Lower lobe of right lung (tissue), 2 donors: ENCODE results near the gene HM13. TPM values are rescaled to one million over a fixed set of nuclear protein-coding genes. Genes with fewer than 3 reads are reported as not detected.

Experiments
- ATAC-seq, 2 donors: fragments of 200-7000 bp; cut with Tn5 transposase; one replicate each; pipeline ENCODE4 v1.9.1; 2020 to 2022; ENCODE audit warnings: mild to moderate bottlenecking in 2 of 2, moderate library complexity in 2 of 2
- DNase-seq: peaks from one replicate; pipeline ENCODE4 v3.0.0-alpha.2; 2020
- H3K27ac ChIP-seq: fragments of 200-600 bp; one replicate; pipeline ENCODE4 v1.8.0; 2022
- H3K27me3 ChIP-seq: fragments of 200-600 bp; one replicate; pipeline ENCODE4 v1.8.0; 2022; ENCODE audit warnings: low read depth
- H3K36me3 ChIP-seq: fragments of 200-600 bp; one replicate; pipeline ENCODE4 v1.8.0; 2022; ENCODE audit warnings: mild to moderate bottlenecking
- H3K4me1 ChIP-seq: fragments of 200-600 bp; one replicate; pipeline ENCODE4 v1.8.0; 2022
- H3K4me3 ChIP-seq: fragments of 200-600 bp; one replicate; pipeline ENCODE4 v1.8.0; 2022; ENCODE audit warnings: mild to moderate bottlenecking
- H3K9me3 ChIP-seq: fragments of 200-600 bp; one replicate; pipeline ENCODE4 v1.8.0; 2022
- intact Hi-C: fragments of 100-400 bp; cut with DNase I; formaldehyde crosslinking; loops from one replicate; pipeline ENCODE4 v1.11.0; 2022
- total RNA-seq: library from RNA; stranded (reverse); fragmentation: NEBNext Ultra II Directional; extraction: Animal tissue kit (Norgen Biotek cat#: 25700); gene quantifications from one replicate; pipeline ENCODE4 v1.2.1, GENCODE V29; 2021
- TF ChIP-seq, protein P1 (sequence below): fragments of 200-600 bp; IDR thresholded peaks from one replicate; pipeline ENCODE4 v1.8.0; 2022; ENCODE audit warnings: antibody characterized with exemption, mild to moderate bottlenecking
- donor health status: DM: no; HTN: yes; CAD: no; lungs with severe emphysema.

Gene HM13
- total RNA-seq, 1 donor from 2014 or later, result 134 TPM

DNA sequence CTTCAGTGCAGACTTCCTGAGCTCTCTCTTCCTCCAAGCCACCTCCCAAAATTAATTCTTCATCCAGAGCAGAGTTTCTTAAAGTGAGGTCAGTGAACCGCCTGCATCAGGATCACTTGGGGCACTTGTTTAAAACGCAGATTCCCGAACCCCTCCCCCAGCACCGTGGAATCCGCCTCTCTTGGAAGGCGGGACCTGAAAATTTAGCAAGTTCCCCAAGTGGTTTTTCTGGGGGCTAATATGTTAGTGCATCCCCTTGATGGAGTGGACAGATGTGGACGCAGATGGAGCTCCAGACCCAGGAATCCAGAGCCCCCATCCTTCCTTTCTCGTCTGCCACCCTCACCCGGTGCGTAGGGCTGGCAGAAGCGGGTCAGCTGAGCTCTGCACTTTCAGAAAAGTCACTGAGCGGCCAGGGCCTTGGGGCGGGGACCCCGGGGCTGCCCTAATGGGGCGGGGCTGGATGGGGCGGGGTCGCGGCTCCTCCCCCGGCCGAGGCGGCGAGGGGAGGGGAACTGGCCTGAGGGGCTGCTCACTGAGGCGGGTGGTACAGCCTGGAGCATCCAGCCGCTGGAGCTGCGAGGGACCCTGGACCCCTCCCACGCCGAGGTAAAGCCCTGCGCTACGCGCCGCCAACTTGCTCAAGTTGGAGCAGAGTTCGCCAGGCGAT is 39.3 kb upstream of the HM13 start, which contains the start of the genes DEFB124 and REM1:
Gene DEFB124, minus strand, starts transcription at position 370 of the 670 bp plus-strand sequence. CDS start 2,114 bp downstream, outside the sequence.
Gene REM1, plus strand, starts transcription at position 531 of the 670 bp plus-strand sequence. CDS start 1,158 bp downstream, outside the sequence.
- ATAC-seq (peak; percentile 65 to 78), DNase-seq (peak; percentile 50)
- H3K27ac ChIP-seq, result peak within 1 kb of the TSS; percentile 47
- peaks cover 24% of the 10 kb centered on the region for H3K27me3 ChIP-seq
- H3K36me3 ChIP-seq, result no peaks in the 10 kb centered on the region
- peaks cover 12% of the 10 kb centered on the region for H3K4me1 ChIP-seq
- TF ChIP-seq, protein P1, sequence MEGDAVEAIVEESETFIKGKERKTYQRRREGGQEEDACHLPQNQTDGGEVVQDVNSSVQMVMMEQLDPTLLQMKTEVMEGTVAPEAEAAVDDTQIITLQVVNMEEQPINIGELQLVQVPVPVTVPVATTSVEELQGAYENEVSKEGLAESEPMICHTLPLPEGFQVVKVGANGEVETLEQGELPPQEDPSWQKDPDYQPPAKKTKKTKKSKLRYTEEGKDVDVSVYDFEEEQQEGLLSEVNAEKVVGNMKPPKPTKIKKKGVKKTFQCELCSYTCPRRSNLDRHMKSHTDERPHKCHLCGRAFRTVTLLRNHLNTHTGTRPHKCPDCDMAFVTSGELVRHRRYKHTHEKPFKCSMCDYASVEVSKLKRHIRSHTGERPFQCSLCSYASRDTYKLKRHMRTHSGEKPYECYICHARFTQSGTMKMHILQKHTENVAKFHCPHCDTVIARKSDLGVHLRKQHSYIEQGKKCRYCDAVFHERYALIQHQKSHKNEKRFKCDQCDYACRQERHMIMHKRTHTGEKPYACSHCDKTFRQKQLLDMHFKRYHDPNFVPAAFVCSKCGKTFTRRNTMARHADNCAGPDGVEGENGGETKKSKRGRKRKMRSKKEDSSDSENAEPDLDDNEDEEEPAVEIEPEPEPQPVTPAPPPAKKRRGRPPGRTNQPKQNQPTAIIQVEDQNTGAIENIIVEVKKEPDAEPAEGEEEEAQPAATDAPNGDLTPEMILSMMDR, result no peak
- intact Hi-C loops, result no loop called here
- H3K9me3 ChIP-seq, result no peaks in the 10 kb centered on the region
- H3K4me3 ChIP-seq, result peak within 1 kb of the TSS; percentile 51

DNA sequence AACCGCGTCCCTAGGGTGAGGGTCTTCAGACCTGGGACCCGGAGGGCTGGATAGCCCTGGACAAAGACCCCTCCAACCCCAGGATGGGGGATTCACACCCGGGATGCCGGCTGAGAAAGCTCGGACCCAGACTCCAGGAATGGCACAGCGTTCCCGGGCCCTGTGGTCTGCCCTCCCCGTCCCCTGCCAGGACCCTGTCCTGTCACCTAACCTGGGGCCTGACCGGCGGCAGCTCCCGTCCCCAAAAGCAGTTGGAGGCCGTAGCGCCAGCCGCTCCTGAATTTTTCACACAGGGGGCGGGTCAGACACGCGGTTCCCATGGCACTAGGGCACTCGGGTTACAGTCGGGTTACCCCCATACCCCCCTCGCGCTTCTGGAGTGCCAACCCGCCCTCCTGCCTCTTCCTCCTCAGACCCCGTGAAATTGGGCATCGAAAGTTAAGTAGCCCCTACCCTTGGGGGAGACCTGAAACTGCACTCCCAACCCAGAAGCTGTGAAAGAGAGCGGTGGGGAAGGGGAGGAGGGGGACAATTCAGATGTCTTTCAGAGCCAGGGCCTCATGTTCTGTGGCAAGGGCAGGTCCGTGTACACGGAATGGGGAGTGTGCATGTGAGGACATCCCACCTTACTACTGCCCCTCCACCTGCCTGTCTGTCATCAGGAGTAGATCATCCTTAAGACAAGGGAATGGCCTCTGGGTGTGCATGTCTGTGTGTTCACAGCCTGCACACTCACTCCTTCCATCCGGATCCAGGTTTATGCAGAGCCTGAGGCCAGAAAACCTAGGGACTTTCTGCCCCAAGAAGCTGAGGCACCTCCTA is 38.6 kb upstream of the HM13 start:
- ATAC-seq, result peak; percentile 32 to 47
- H3K27ac ChIP-seq, result peak overlapping the region; percentile 47
- H3K27me3 ChIP-seq, result peaks cover 24% of the 10 kb centered on the region
- peaks cover 12% of the 10 kb centered on the region for H3K4me1 ChIP-seq
- no peaks in the 10 kb centered on the region for H3K9me3 ChIP-seq
- H3K36me3 ChIP-seq, result no peaks in the 10 kb centered on the region
- no peak for DNase-seq
- intact Hi-C loops, result no loop called here
- H3K4me3 ChIP-seq, result peak overlapping the region; percentile 51
- TF ChIP-seq, protein P1, result no peak

DNA sequence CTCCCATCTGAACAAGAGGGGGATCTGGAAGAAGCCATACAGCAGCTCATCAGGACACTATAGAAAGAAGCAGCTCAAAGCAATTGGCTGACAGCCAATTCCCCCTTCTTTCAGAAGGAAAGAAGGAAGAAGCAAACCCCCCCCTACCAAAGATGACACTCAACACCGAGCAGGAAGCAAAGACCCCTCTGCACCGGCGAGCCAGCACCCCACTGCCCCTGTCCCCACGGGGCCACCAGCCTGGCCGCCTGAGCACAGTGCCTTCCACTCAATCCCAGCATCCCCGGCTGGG is 38.0 kb upstream of the HM13 start:
- H3K36me3 ChIP-seq, result no peaks in the 10 kb centered on the region
- peaks cover 12% of the 10 kb centered on the region for H3K4me1 ChIP-seq
- H3K27me3 ChIP-seq, result peaks cover 24% of the 10 kb centered on the region
- H3K4me3 ChIP-seq, result peak overlapping the region; percentile 51
- H3K9me3 ChIP-seq, result no peaks in the 10 kb centered on the region
- H3K27ac ChIP-seq, result no peak overlapping the region
- ATAC-seq, result no peak
- TF ChIP-seq, protein P1, result no peak
- intact Hi-C loops, result no loop called here
- no peak for DNase-seq

DNA sequence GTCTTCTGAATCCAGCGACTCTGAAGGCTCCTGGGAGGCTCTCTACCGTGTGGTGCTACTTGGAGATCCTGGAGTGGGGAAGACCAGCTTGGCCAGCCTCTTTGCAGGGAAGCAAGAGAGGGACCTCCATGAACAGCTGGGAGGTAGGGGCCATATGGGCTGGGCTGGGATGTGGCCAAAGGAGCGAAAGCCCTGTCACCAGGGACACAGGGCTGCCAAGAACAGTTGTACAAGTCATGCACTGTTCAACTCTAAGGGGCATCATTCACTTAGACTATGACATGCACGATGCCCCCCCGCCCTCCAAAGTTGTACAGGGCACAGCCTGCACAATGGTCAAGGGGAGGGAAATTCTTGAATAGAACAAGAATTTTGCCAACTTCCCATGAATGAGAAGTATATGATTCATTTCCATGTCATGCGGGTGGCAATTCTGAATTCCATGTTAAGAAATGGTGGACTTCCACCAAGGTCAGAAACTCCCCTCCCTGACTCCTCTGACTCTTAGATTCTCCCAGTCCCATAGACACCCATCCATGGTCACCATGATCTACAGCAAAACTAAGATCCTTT is 37.5 kb upstream of the HM13 start:
- TF ChIP-seq, protein P1, result no peak
- DNase-seq, result no peak
- peaks cover 12% of the 10 kb centered on the region for H3K4me1 ChIP-seq
- no peak overlapping the region for H3K27ac ChIP-seq
- no peaks in the 10 kb centered on the region for H3K9me3 ChIP-seq
- peaks cover 24% of the 10 kb centered on the region for H3K27me3 ChIP-seq
- no peaks in the 10 kb centered on the region for H3K36me3 ChIP-seq
- no peak for ATAC-seq
- peak overlapping the region; percentile 51 for H3K4me3 ChIP-seq
- intact Hi-C loops, result no loop called here

- H3K4me3 ChIP-seq, result no peak overlapping the region
- intact Hi-C loops, result no loop called here
- H3K27me3 ChIP-seq, result peaks cover 21% of the 10 kb centered on the region
- ATAC-seq, result peak in 1 of 2 donors; percentile 6
- H3K36me3 ChIP-seq, result no peaks in the 10 kb centered on the region
- no peaks in the 10 kb centered on the region for H3K9me3 ChIP-seq
- peaks cover 4% of the 10 kb centered on the region for H3K4me1 ChIP-seq
- H3K27ac ChIP-seq, result no peak overlapping the region
- TF ChIP-seq, protein P1, result no peak
- no peak for DNase-seq
These were observed 30.2 kb upstream of the HM13 start for GRCh38 chr20:31484001-31484400.
